ENCODE measurements around the gene TRIM47.

Gene TRIM47

GRCh38 chr17:75845058-75845711 lies 33.2 kb downstream of the TRIM47 start:
- peak; percentile 49 for DNase-seq

GRCh38 chr17:75844530-75845057 lies 33.8 kb downstream of the TRIM47 start:
- DNase-seq, result no peak

- DNase-seq, result no peak
Observed at GRCh38 chr17:75843577-75844529, 34.5 kb downstream of the TRIM47 start, which contains the start of gene UNC13D. Gene UNC13D, minus strand, starts transcription at chr17:75844404. Its CDS starts 67 bp downstream, at chr17:75844337.

- DNase-seq, result no peak
Observed at GRCh38 chr17:75842963-75843576, 35.3 kb downstream of the TRIM47 start.

- no peak for DNase-seq
Observed at GRCh38 chr17:75842411-75842810, 36.0 kb downstream of the TRIM47 start.

GRCh38 chr17:75840799-75841164 lies 37.6 kb downstream of the TRIM47 start:
- DNase-seq, result no peak

- DNase-seq, result no peak
Observed at GRCh38 chr17:75839942-75840798, 38.2 kb downstream of the TRIM47 start.

- no peak for DNase-seq
Observed at GRCh38 chr17:75838410-75838809, 40.0 kb downstream of the TRIM47 start.

- DNase-seq, result no peak
Observed at GRCh38 chr17:75837899-75838298, 40.5 kb downstream of the TRIM47 start.

- DNase-seq, result no peak
Observed at GRCh38 chr17:75836605-75837004, 41.8 kb downstream of the TRIM47 start.

GRCh38 chr17:75835654-75835987 lies 42.8 kb downstream of the TRIM47 start:
- no peak for DNase-seq

- DNase-seq, result no peak
Observed at GRCh38 chr17:75834928-75835653, 43.3 kb downstream of the TRIM47 start.

GRCh38 chr17:75834279-75834920 lies 44.0 kb downstream of the TRIM47 start:
- DNase-seq, result no peak

GRCh38 chr17:75832652-75833400 lies 45.6 kb downstream of the TRIM47 start:
- DNase-seq, result no peak

- no peak for DNase-seq
Observed at GRCh38 chr17:75832164-75832651, 46.2 kb downstream of the TRIM47 start.

GRCh38 chr17:75831032-75831571 lies 47.3 kb downstream of the TRIM47 start:
- no peak for DNase-seq

- DNase-seq, result no peak
Observed at GRCh38 chr17:75830164-75831031, 48.0 kb downstream of the TRIM47 start.

GRCh38 chr17:75829747-75830146 lies 48.6 kb downstream of the TRIM47 start:
- no peak for DNase-seq

- no peak for DNase-seq
Observed at GRCh38 chr17:75828741-75829140, 49.6 kb downstream of the TRIM47 start.

All from 8988T (cell line).